Astrocyte (in vitro differentiated cells and primary cell): ENCODE data around the gene ADGRG6. TPM values are rescaled to one million over a fixed set of nuclear protein-coding genes. Genes with fewer than 3 reads are reported as not detected.
A peak's percentile ranks its signal among the peaks of the same experiment; 100 is the strongest.

Source experiments
- DNase-seq: peaks from one replicate; pipeline ENCODE4 v3.0.0-alpha.2; 2010; ENCODE audit warnings: low read depth
- FAIRE-seq: peaks from 2 replicates; lab custom pipeline; 2011; peaks lifted over from hg19 to GRCh38; lab: Jason Lieb, UNC
- H2AFZ ChIP-seq: 2 replicates; pipeline ENCODE4 v1.6.0; 2012; ENCODE audit warnings: low read depth, low read length, inconsistent platforms
- H3K27ac ChIP-seq: 2 replicates; pipeline ENCODE4 v1.5.1; 2011; ENCODE audit warnings: low read depth, low read length, inconsistent platforms
- H3K27me3 ChIP-seq: 2 replicates; pipeline ENCODE4 v1.6.0; 2011; ENCODE audit warnings: low read length, inconsistent platforms; ENCODE audit not compliant: insufficient read depth
- H3K36me3 ChIP-seq: 2 replicates; pipeline ENCODE4 v1.5.1; 2011; ENCODE audit warnings: low read length, inconsistent platforms; ENCODE audit not compliant: insufficient read depth
- H3K4me1 ChIP-seq: 2 replicates; pipeline ENCODE4 v1.5.1; 2011; ENCODE audit warnings: low read length, inconsistent platforms; ENCODE audit not compliant: insufficient read depth
- H3K4me2 ChIP-seq: 2 replicates; pipeline ENCODE4 v1.6.0; 2012; ENCODE audit warnings: low read length, inconsistent platforms
- H3K4me3 ChIP-seq: 2 replicates; pipeline ENCODE4 v1.5.1; 2011; ENCODE audit warnings: low read depth, mild to moderate bottlenecking, low read length, inconsistent platforms; ENCODE audit not compliant: insufficient read depth
- H3K79me2 ChIP-seq: 2 replicates; pipeline ENCODE4 v1.6.0; 2012; ENCODE audit warnings: mild to moderate bottlenecking, low read length, inconsistent platforms; ENCODE audit not compliant: insufficient read depth
- H3K9ac ChIP-seq: 2 replicates; pipeline ENCODE4 v1.6.0; 2012; ENCODE audit warnings: mild to moderate bottlenecking, low read length, inconsistent platforms
- H3K9me3 ChIP-seq: 2 replicates; pipeline ENCODE4 v1.5.1; 2012; ENCODE audit warnings: low read depth, mild to moderate bottlenecking, low read length, inconsistent platforms; ENCODE audit not compliant: insufficient read depth
- H4K20me1 ChIP-seq: 2 replicates; pipeline ENCODE4 v1.6.0; 2012; ENCODE audit warnings: low read length, inconsistent platforms; ENCODE audit not compliant: insufficient read depth
- H3K27ac Mint-ChIP-seq: one replicate; pipeline ENCODE4 v1.8.0; 2021; ENCODE audit warnings: mild to moderate bottlenecking, mixed read lengths; ENCODE audit not compliant: unreplicated experiment
- H3K27me3 Mint-ChIP-seq: one replicate; pipeline ENCODE4 v1.8.0; 2021; ENCODE audit warnings: low read depth, mixed read lengths; ENCODE audit not compliant: unreplicated experiment
- H3K36me3 Mint-ChIP-seq: one replicate; pipeline ENCODE4 v1.8.0; 2021; ENCODE audit warnings: low read depth, mixed read lengths; ENCODE audit not compliant: unreplicated experiment
- H3K4me1 Mint-ChIP-seq: one replicate; pipeline ENCODE4 v1.8.0; 2021; ENCODE audit warnings: low read depth, mixed read lengths; ENCODE audit not compliant: unreplicated experiment
- H3K4me3 Mint-ChIP-seq: one replicate; pipeline ENCODE4 v1.8.0; 2021; ENCODE audit warnings: mild to moderate bottlenecking, moderate library complexity, mixed read lengths; ENCODE audit not compliant: unreplicated experiment
- H3K9me3 Mint-ChIP-seq: one replicate; pipeline ENCODE4 v1.8.0; 2021; ENCODE audit warnings: mild to moderate bottlenecking, mixed read lengths; ENCODE audit not compliant: unreplicated experiment
- CTCF ChIP-seq: IDR thresholded peaks from 2 replicates; pipeline ENCODE4 v1.5.1; 2011; ENCODE audit warnings: low read depth, mild to moderate bottlenecking, inconsistent platforms, low read length, moderate library complexity; ENCODE audit not compliant: insufficient read depth
- EZH2 ChIP-seq: IDR thresholded peaks from 2 replicates; pipeline ENCODE4 v1.6.1; 2012; ENCODE audit warnings: mild to moderate bottlenecking, low read length, inconsistent platforms; ENCODE audit not compliant: insufficient read depth
- total RNA-seq: library from RNA; stranded (reverse); gene quantifications from 2 replicates; pipeline ENCODE4 v1.2.1, GENCODE V29; 2021

ADGRG6 gene
- total RNA-seq, 1 donor from 2014 or later = 98.2 TPM

DNA sequence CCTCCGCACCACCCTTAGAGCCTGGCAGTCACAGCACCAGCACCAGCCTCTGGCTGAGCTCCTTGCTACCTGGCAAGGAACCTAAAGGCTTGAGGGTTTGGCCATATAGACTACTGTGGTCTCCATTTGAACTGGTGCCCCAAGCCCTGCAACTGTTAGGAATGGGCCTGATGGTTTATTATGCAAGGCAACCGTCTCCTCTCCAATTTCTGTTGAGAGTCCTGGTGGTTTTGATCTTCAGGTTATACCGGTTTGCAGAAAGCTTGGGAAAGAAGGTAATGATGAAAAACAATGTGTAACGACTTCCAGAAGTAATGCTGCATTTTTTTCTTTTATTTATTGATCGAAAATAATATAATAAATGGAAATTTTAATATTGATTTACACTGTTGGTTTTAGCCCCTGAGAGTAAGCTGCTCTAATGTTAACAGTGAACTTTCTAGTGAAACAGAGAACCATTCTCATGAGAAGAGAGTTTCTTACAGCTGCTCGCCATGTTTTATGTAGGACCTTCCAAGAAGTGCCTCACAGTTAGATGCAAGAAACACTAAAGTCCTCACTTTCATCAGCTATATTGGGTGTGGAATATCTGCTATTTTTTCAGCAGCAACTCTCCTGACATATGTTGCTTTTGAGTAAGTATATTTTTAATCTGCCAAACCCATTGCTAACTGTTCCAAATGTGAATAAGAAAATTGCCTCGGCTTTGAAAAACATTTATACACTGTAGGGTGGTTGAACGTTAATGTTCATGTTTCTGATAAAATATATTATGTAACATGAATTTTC is 112.8 kb downstream of the ADGRG6 start:
- H3K9ac ChIP-seq = peak overlapping the region; percentile 53
- H3K27ac ChIP-seq = peak overlapping the region; percentile 93

DNA sequence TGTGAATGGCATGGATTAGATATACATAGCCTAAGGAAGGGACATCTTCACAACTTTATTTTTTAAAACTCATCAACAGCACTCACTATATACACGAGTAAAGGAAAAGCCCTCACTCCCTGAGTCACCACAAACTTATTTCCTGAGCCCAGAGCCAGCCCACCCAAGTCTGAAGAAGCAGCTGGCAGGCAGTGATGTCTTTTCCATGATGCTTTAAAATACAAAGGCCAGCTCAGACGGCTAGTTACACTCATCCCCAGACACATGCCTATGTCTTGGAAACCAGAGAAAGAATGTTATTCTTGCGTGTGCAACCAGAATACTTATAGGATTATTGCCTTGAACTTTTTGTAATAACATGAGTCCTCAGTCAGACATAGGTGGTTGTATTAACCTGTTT is 114.4 kb downstream of the ADGRG6 start:
- peak overlapping the region; percentile 77 for H3K9ac ChIP-seq
- no peaks in the 10 kb centered on the region for H3K9me3 ChIP-seq
- TF ChIP-seq CTCF = no peak
- H3K36me3 ChIP-seq = no peaks in the 10 kb centered on the region
- FAIRE-seq (peak; percentile 95), DNase-seq (peak; percentile 99)
- no peaks in the 10 kb centered on the region for H3K79me2 ChIP-seq
- no peaks in the 10 kb centered on the region for H3K27me3 ChIP-seq
- peak overlapping the region; percentile 8 for H3K4me3 Mint-ChIP-seq
- no peak overlapping the region for H3K4me3 ChIP-seq
- H3K4me1 Mint-ChIP-seq = peaks cover 53% of the 10 kb centered on the region
- peak overlapping the region; percentile 56 for H3K4me2 ChIP-seq
- no peaks in the 10 kb centered on the region for H3K27me3 Mint-ChIP-seq
- peak overlapping the region; percentile 98 for H3K27ac Mint-ChIP-seq
- peaks cover 16% of the 10 kb centered on the region for H3K36me3 Mint-ChIP-seq
- H3K27ac ChIP-seq = peak overlapping the region; percentile 98
- H2AFZ ChIP-seq = no peak overlapping the region
- H4K20me1 ChIP-seq = no peaks in the 10 kb centered on the region
- peaks cover 33% of the 10 kb centered on the region for H3K4me1 ChIP-seq
- H3K9me3 Mint-ChIP-seq = no peaks in the 10 kb centered on the region

More for the DNA sequence above, 112.8 kb downstream of the ADGRG6 start:
- Mint-ChIP-seq H3K27ac (peak overlapping the region; percentile 99), H3K4me1 (peaks cover 54% of the 10 kb centered on the region), H3K9me3 (no peaks in the 10 kb centered on the region), H3K36me3 (peaks cover 9% of the 10 kb centered on the region), H3K27me3 (no peaks in the 10 kb centered on the region), H3K4me3 (no peak overlapping the region)
- Histone ChIP-seq H3K27me3 (no peaks in the 10 kb centered on the region), H3K4me1 (peaks cover 33% of the 10 kb centered on the region), H2AFZ (no peak overlapping the region), H3K9me3 (no peaks in the 10 kb centered on the region), H3K79me2 (no peaks in the 10 kb centered on the region), H3K4me2 (no peak overlapping the region), H3K36me3 (no peaks in the 10 kb centered on the region), H4K20me1 (no peaks in the 10 kb centered on the region), H3K4me3 (no peak overlapping the region)
- no peak for DNase-seq
- TF ChIP-seq EZH2 (no peak), CTCF (no peak)
- no peak for FAIRE-seq

GRCh38 chr6:142416686-142417085 is 114.9 kb downstream of the ADGRG6 start:
- Histone ChIP-seq H4K20me1 (no peaks in the 10 kb centered on the region), H3K4me3 (no peak overlapping the region), H2AFZ (no peak overlapping the region), H3K9ac (peak overlapping the region; percentile 77), H3K27me3 (no peaks in the 10 kb centered on the region), H3K4me1 (peaks cover 33% of the 10 kb centered on the region), H3K9me3 (no peaks in the 10 kb centered on the region), H3K4me2 (peak overlapping the region; percentile 56), H3K36me3 (no peaks in the 10 kb centered on the region), H3K27ac (peak overlapping the region; percentile 98), H3K79me2 (no peaks in the 10 kb centered on the region)
- peaks cover 53% of the 10 kb centered on the region for H3K4me1 Mint-ChIP-seq
- peak overlapping the region; percentile 98 for H3K27ac Mint-ChIP-seq
- no peak for DNase-seq
- no peak overlapping the region for H3K4me3 Mint-ChIP-seq
- H3K36me3 Mint-ChIP-seq = peaks cover 16% of the 10 kb centered on the region
- H3K9me3 Mint-ChIP-seq = no peaks in the 10 kb centered on the region
- no peaks in the 10 kb centered on the region for H3K27me3 Mint-ChIP-seq
- no peak for FAIRE-seq
- no peak for TF ChIP-seq EZH2
- TF ChIP-seq CTCF = no peak
